Skeletal muscle cell (primary cell): ENCODE data around the gene PCYT1B.
"Not testable (repeated sequence)": the region's sequence is repeated elsewhere in the genome, so short reads cannot be mapped to it uniquely, and the experiment has no call there.

Source experiments
- DNase-seq: peaks from one replicate; pipeline ENCODE4 v3.0.0-alpha.2; 2010; ENCODE audit warnings: low read depth
- H3K4me3 ChIP-seq: 2 replicates; pipeline ENCODE4 v1.5.1; 2011; ENCODE audit warnings: low read depth, mild to moderate bottlenecking, control low read depth, low read length, moderate library complexity

PCYT1B gene

DNA sequence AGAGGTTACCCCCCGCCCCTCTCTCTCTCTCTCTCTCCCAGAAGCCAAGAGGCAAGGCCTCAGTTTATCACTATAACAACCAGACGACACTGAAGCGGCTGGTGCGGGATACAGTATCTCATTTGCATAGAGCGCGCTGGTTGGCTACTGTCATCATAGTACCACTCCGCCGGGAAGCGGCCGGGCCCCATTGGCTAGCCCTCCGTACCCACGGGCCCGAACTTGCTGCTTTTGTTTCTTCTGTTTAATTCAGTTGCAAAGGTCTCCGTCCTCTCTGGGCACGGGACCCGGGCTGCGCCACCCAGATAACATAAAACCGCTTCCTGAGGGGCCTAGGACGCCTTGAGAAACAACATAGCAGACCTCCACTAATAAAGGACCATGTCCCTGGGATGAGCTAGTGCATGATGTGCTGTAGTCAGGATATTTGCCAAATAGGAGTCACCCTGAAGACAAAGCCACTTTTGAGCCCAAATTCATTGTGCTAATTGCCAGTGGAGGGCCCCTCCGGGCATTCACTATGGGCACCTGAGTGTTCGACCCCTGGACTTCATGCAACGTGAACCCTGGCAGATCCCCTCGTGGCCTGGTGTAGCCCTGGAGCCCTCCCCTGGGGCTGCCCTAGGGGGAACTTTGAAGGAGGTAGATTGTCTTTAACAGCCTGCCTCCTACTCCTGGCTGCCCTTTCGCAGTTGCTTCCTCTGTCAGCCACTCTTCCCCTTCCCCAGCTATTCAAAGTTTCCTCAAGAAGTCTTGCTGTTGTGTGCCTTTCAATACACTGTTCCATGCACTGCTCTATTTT is at the start of gene PCYT1B:
PCYT1B (minus strand) TSS at position 91 of the 802 bp plus-strand sequence. CDS start 242 bp downstream, outside the sequence.
- H3K4me3 ChIP-seq, result peak within 1 kb of the TSS; percentile 28
- DNase-seq, result peak; percentile 18

DNA sequence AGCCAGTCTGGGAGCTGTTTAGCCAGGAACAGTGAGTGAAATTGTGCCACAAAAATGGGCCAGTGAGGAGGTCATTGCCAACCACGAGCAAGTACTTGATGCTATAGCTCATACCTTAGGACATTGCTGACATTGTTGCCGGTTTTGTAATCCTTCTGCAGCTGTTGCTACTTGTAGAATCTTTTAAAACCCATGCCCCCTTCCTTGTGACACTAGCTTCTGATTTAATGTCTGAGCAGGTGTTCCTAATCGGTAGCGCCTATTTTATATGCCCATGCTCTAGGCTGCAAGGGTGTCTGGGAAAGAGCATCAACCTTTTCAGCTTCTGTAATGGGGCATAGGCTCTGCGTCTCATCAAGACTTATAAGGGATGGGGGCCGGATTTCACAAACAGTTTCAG is 49.1 kb upstream of the PCYT1B start:
- DNase-seq, result peak; percentile 12
- H3K4me3 ChIP-seq, result no peak overlapping the region

- no peak for DNase-seq
- H3K4me3 ChIP-seq, result no peak overlapping the region
These were observed 47.7 kb upstream of the PCYT1B start for GRCh38 chrX:24694825-24695224.

DNA sequence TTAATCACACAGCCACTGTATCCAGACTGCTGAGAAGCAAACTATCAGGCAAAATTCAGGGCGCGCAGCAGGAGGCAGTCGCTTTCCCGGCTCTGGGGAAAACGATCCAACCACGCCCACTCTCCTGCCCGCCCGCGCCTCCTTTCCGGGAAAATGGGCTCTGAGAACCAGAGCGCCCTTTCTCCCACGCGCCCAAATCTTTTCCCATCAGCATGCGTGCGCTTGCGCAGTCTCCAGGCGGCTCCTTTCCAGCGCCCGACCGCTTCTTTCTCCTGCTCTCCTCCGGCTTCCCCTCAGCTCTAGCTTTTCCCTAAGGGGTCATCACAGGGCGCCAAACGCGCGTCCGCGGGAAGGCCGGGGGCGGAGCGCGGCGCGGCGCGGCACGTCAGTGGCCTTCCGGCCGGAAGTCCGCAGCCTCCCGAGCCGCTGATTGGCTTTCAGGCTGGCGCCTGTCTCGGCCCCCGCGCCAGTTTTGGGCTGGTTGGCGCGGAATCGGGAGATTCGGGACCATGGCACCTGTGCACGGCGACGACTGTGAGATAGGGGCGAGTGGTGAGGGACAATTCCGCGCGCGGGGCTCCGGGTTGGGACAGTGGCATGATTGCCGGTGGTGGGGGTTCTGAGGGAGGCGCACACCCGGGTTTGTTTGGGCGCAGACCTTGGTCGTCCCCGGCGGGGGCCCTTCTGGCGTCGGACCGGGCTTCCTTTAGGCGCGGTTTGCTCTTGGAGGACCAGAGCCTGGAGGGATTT is 46.5 kb upstream of the PCYT1B start, which contains the start of gene POLA1:
POLA1 (plus strand) TSS at position 466 of the 750 bp plus-strand sequence; CDS start at position 510, 44 bp downstream.
- peak; percentile 88 for DNase-seq
- H3K4me3 ChIP-seq, result peak within 1 kb of the TSS; percentile 69

GRCh38 chrX:24692305-24692704 is 45.2 kb upstream of the PCYT1B start:
- no peak overlapping the region for H3K4me3 ChIP-seq

GRCh38 chrX:24684048-24684447 is 36.9 kb upstream of the PCYT1B start:
- no peak overlapping the region for H3K4me3 ChIP-seq
- DNase-seq, result no peak

More at GRCh38 chrX:24692305-24692704, 45.2 kb upstream of the PCYT1B start:
- DNase-seq, result no peak

- no peak for DNase-seq
- H3K4me3 ChIP-seq, result no peak overlapping the region
These were observed 35.7 kb upstream of the PCYT1B start for GRCh38 chrX:24682739-24683432.

DNA sequence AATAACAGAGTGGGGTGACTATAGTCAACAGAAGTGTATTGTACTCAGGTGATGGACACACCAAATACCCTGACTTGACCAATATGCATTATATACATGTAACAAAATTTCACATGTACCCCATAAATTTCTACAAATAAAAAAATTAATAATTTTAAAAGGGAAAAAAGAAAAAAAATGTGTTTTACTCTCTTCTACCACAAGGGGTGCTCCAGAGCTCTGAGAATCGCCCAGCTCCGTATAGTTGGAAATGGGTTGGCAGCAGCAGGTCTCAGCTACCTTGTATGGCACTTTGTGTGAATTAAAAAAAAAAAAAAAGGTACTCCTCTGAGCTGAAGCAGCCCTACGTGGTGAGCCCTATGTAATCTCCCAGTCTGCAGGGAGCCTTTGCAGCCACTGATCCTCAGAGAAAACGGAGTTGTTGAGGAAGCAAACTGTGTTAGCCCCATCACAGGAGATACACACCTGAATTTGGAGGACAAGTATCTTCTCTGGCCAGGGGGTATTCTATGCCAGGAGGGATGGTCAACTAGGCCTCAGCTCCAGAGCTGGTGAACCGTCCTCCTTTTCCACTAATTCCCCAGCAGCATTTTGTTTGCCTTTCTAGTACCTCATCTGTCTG is 29.4 kb upstream of the PCYT1B start:
- DNase-seq, result no peak
- no peak overlapping the region for H3K4me3 ChIP-seq

GRCh38 chrX:24673424-24673823 is 26.3 kb upstream of the PCYT1B start:
- DNase-seq, result no peak
- no peak overlapping the region for H3K4me3 ChIP-seq

DNA sequence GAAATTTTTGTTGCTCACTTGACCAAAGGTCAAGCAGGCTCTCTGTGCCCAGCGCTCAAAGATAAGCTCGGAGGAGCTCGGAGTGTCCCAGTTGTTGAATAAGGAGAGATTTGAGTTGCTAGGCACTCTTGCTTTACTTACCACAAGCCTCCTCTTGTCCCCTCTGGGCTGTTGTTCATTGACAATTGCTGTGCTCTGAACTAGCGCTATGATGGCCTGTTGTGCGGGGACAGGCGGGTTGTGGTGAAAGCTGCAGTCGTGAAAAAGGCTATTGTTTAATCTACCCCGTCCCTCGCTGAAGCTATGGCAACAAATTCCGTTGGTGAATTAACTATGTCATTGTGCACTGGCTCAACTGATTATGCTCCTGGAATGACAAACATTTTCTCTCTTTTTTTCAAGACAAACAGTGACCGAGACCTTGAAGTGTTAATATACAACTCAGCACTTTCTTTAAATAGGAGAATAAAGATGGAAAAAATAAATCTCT is 25.6 kb upstream of the PCYT1B start:
- H3K4me3 ChIP-seq, result no peak overlapping the region
- DNase-seq, result no peak

DNA sequence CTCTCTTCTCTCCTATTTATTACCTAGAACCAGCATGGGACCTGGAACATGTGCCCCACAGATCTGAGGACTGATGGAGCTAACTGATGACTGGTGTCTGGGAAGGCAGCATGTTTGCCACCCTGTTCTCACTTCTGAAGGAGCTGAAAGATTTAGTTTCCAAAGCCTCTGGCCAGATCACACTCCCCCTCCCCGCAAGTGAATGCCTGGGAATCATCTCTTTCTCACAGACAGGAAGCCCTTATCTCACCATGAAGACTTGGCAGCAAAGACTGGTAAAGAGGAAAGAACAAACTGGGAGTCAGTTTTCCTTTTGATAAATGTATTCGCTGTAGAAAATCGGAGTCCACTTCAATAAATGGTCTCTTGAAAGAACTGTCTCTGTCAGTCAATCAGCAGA is 21.0 kb upstream of the PCYT1B start:
- no peak for DNase-seq

GRCh38 chrX:24662352-24662751 is 15.2 kb upstream of the PCYT1B start:
- no peak overlapping the region for H3K4me3 ChIP-seq
- DNase-seq, result no peak

More for the DNA sequence above, 21.0 kb upstream of the PCYT1B start:
- no peak overlapping the region for H3K4me3 ChIP-seq

- no peak for DNase-seq
- no peak overlapping the region for H3K4me3 ChIP-seq
These were observed 14.1 kb upstream of the PCYT1B start for GRCh38 chrX:24661292-24661691.

GRCh38 chrX:24659646-24660045 is 12.5 kb upstream of the PCYT1B start:
- no peak overlapping the region for H3K4me3 ChIP-seq
- DNase-seq, result no peak

GRCh38 chrX:24659106-24659505 is 12.0 kb upstream of the PCYT1B start:
- DNase-seq, result no peak
- no peak overlapping the region for H3K4me3 ChIP-seq

DNA sequence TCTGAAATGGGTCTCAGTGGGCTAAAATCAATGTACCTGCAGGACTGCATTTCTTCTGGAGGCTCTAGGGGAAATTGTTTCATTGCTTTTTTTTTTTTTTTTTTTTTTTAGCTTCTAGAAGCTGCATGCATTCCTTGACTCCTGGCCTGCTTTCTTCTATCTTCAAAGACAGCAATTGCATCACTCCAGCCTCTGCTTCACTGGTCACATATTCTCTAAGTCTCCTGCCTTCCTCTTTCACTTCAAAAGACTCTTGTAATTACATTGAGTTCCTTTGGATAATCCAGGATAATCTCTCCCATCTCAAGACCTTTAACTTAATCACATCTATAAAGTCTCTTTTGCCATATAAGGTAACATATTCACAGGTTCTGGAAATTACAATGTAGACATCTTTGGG is 11.3 kb upstream of the PCYT1B start:
- no peak overlapping the region for H3K4me3 ChIP-seq
- no peak for DNase-seq

GRCh38 chrX:24657671-24658386 is 10.7 kb upstream of the PCYT1B start:
- H3K4me3 ChIP-seq, result no peak overlapping the region
- no peak for DNase-seq

- H3K4me3 ChIP-seq, DNase-seq: not testable (repeated sequence)
These were observed 8.5 kb upstream of the PCYT1B start for GRCh38 chrX:24655679-24656078.

DNA sequence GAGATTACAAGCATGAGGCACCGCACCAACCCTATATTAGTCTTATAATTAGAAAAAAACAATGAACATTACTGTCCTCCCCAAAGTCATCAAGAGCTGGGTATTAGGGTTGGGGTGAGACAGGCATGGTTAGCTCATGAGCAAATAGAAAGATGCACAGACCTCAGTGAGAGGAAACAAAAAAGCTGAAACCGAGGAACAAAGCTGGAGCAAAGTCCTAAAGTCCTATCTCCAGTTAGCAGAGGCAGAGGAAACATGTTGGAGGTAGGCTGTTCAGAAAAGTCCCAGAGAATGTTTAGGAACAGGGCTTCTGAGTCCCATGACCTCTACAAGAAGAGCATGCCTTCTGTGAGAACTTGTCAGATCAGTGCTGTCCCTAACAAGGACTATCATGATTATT is 4.6 kb upstream of the PCYT1B start:
- H3K4me3 ChIP-seq, result no peak overlapping the region
- no peak for DNase-seq
